GM12801 (cell line): Measurements from ENCODE around the gene EIF1AD.

Experiments
- TF ChIP-seq, protein P1 (sequence below): IDR thresholded peaks from one replicate; pipeline ENCODE4 v1.5.1; 2011; ENCODE audit warnings: control low read depth; ENCODE audit not compliant: insufficient read length; ENCODE audit errors: extremely low read depth

Gene EIF1AD

DNA sequence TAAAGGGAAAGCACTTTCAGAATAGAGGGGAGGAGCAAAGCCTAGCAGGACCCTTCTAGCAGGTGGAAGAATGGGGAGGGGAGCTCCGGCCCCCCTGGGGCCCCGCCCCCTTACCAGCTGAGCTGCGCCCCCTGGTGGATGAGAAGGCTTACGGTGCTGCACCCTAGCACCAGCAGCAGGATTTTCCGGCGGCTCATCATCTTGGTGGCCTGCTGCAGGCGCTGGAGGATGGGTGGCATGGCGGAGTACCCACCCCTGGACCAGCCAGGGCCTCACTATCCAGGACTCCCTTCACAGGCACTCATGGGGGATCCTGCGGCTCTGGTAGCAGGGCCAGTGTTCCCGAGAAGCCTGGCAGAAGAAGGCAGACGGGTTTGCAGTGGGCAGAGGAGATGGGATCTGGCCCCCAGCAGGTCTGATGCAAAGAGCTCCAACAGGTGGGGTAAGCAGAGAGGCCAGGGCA lies 43.3 kb upstream of the EIF1AD start:
- TF ChIP-seq, protein P1, sequence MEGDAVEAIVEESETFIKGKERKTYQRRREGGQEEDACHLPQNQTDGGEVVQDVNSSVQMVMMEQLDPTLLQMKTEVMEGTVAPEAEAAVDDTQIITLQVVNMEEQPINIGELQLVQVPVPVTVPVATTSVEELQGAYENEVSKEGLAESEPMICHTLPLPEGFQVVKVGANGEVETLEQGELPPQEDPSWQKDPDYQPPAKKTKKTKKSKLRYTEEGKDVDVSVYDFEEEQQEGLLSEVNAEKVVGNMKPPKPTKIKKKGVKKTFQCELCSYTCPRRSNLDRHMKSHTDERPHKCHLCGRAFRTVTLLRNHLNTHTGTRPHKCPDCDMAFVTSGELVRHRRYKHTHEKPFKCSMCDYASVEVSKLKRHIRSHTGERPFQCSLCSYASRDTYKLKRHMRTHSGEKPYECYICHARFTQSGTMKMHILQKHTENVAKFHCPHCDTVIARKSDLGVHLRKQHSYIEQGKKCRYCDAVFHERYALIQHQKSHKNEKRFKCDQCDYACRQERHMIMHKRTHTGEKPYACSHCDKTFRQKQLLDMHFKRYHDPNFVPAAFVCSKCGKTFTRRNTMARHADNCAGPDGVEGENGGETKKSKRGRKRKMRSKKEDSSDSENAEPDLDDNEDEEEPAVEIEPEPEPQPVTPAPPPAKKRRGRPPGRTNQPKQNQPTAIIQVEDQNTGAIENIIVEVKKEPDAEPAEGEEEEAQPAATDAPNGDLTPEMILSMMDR = no peak

DNA sequence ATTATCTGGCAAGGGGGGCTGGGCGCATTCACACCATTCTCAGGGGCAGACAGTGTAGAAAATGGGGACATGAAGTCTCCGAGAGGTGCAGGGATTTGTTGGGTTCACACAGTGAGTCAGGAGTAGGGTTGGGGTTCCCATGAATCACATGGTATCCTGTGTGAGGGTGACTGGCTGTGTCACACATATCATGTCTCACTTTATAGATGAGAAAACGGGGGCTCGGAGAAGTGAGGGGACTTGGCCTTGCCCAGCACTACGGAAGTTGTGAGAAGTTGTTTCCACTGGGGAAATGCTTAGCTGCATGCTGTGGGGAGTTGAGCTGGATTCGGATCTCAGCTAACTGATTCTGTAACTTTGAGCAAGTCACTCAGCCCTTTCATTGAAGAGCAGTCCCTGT lies 42.8 kb upstream of the EIF1AD start:
- TF ChIP-seq, protein P1 = no peak

DNA sequence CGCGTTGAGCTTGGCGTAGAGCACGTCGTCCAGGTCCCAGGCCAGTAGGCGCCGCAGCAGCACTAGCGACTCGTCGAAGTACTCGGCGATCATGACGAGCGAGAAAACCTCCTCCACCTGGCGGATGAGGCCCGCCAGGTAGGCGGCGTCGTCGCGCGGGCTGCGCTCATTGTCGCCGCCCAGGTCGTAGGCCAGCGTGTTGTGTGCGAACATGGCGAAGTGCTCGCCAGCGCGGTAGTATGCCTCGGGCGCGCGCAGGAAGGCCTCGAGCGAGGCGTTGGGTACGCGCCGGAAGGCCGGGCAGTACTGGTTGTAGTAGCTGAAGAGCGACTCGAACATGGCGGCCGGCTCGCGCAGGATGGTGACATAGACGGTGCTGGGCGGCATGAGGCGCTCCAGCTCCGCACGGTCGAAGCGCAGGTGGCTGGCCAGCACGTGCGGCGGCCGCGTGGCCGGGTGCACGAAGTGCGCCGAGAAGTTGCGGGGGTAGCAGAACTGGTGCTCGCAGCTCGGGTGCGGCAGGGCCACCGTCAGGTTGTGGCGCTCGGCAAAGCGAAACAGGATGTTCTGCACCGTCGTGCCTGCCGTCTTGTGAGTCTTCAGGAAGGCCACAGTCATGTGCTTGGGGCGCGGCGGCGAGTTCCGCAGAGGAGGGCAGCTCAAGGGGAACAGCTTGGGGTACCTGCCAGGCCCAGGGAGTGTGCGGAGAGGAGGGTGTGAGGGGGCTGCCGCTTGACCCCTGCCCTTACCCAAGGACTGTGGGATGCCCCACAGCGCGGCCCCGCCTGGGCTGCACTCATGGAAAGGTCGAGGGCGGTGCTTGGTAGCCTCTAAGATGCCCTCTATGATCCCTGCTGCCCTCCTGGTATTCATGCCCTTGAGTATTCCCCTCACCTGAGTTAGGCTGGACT lies 41.3 kb upstream of the EIF1AD start:
- TF ChIP-seq, protein P1 = no peak

DNA sequence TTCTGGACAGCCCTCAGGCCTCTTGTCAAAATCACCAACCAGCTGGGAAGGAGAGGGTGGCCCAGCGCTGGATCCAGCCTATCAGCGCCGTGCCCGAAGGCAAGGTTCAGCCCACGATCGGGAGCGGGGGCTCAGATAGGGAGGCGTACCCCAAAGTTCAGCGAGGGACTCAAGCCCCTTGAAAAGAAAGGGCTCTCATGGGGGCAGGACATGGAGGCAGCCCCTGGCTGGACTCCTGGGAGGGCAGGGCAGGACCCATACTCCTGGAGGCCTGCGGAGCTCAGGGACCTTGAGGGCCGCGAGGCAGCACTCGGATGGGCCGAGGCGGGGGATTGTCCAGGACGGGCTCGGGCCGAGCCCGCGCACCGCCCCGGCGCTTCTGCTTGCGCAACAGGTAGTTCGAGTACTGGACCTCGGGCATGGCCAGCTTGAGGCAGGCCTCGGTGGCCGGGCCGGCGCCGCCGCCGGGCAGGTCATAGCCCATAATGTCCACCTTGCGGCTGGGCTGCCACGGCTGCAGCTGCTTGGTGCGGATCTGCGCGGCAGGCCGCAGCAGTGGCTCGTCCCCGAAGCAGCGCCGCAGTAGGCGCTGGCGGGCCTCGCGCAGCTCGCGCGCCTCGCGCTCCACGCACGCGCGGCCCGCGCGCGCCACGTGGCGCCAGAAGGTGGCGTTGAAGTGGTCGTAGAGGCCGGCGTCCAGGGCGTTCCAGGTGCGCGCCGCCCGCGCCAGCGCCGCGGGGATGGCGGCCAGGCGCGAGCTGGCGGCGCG lies 40.5 kb upstream of the EIF1AD start:
- TF ChIP-seq, protein P1 = no peak

DNA sequence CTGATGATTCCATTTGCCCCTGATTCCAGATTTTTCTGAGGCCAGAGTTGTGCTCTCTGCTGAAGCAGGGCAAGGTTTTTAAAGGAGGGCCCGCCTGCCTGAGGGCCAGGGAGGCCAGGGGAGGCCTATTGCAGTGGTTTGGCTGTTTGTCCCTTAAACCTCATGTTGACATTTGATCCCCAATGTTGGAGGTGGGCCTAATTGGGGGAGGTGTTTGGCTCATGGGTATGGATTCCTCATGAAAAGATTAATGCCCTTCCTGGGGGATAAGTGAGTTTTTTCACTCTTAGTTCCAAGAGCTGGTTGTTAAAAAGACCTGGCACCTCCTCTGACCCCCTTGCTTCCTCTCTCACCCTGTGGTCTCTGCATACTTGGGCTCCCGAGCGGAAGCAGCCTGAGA lies 37.8 kb upstream of the EIF1AD start:
- TF ChIP-seq, protein P1 = no peak

DNA sequence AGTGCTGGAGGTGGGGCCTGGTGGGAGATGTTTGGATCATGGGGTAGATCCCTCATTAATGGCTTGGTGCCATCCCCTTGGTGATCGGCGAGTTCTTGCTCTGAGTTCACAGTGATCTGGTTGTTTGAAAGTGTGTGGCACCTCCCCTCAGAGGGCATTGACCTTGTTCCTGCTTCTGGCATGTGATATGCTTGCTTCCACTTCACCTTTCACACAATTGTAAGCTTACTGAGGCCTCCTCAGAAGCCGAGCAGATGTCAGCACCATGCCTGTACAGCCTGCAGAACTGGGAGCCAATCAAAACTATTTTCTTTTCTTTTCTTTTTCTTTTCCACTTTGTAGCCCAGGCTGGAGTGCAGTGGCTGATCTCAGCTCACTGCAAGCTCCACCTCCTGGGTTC lies 35.4 kb upstream of the EIF1AD start:
- TF ChIP-seq, protein P1 = no peak

DNA sequence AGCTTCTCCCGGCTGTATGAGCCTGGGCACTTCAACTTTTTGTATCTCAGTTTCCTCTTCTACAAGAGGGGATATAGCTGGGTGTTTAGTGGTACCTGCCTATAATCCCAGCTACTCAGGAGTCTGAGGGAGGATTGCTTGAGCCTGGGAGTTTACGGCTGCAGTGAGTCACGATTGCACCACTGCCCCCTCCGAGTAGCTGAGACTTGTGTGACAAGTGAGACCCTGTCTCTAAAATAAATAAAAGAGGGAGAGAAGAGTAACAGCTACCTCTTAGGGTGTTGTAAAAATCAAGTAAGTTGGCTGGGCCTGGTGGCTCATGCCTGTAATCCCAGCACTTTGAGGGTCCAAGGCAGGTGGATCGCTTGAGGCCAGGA lies 34.4 kb upstream of the EIF1AD start:
- TF ChIP-seq, protein P1 = no peak
